Thyroid gland (tissue), 4 donors: ENCODE measurements around the gene ZFHX3. TPM values are rescaled to one million over a fixed set of nuclear protein-coding genes. Genes with fewer than 3 reads are reported as not detected.

Experiments
- DNase-seq, 2 donors: peaks; one replicate each; pipeline ENCODE4 v3.0.0-alpha.2; 2019
- H3K27ac ChIP-seq, 3 donors: fragments of 200-600 bp; sonication (generic); 1 replicate in 2 of 3; 2 replicates in 1 of 3; pipeline ENCODE4 v1.5.1; 2016 to 2019; ENCODE audit warnings: mild to moderate bottlenecking in 1 of 3, moderate library complexity in 1 of 3
- H3K27me3 ChIP-seq: fragments of 200-600 bp; sonication (generic); one replicate; pipeline ENCODE4 v1.5.1; 2019
- H3K36me3 ChIP-seq, 2 donors: fragments of 200-600 bp; sonication (generic); one replicate each; pipeline ENCODE4 v1.5.1; 2016 to 2019
- H3K4me1 ChIP-seq, 2 donors: fragments of 200-600 bp; sonication (generic); one replicate each; pipeline ENCODE4 v1.5.1; 2017 to 2019
- H3K4me3 ChIP-seq, 3 donors: fragments of 200-600 bp; sonication (generic); replicated peaks in 1 of 3; 1 replicate in 2 of 3; 2 replicates in 1 of 3; pipeline ENCODE4 v1.5.1; 2016; ENCODE audit warnings: mild to moderate bottlenecking in 1 of 3
- H3K9me3 ChIP-seq: fragments of 200-600 bp; sonication (generic); one replicate; pipeline ENCODE4 v1.5.1; 2017
- POLR2A ChIP-seq, 2 donors: fragments of 450-650 bp; IDR thresholded peaks; one replicate each; pipeline ENCODE4 v1.6.1; 2017; ENCODE audit warnings: antibody characterized with exemption in 2 of 2, mild to moderate bottlenecking in 2 of 2, moderate library complexity in 1 of 2
- WGBS, 2 donors: methylation state at CpG; one replicate each; pipeline ENCODE4 v1.1.5; 2017; 5-methylcytosine and 5-hydroxymethylcytosine counted together
- intact Hi-C: fragments of 100-400 bp; cut with DNase I; formaldehyde crosslinking; loops from one replicate; pipeline ENCODE4 v1.15.1; 2023
- total RNA-seq, 4 donors: library from RNA; depleted of rRNA; stranded (reverse); fragments of >200 nt; gene quantifications; one replicate each; pipeline ENCODE4 v1.2.3, GENCODE V29; 2016
- TF ChIP-seq, protein P1 (sequence below), 6 experiments: fragments of 200-600 bp in 3 of 6; fragments of 450-650 bp in 3 of 6; sonication (generic) in 3 of 6; IDR thresholded peaks; one replicate each; pipeline ENCODE4 v1.5.1; 2016 to 2019; ENCODE audit warnings: antibody characterized with exemption in 6 of 6, mild to moderate bottlenecking in 2 of 6, inconsistent platforms in 1 of 6, moderate library complexity in 1 of 6

ZFHX3 gene
- total RNA-seq, 4 donors from 2014 or later: 27.4 to 92.9 (median 45.5) TPM

- WGBS, 2 donors: 84 to 85% methylated on average over 9 of the region's 9 CpGs
- no peak for DNase-seq
- TF ChIP-seq, protein P1, sequence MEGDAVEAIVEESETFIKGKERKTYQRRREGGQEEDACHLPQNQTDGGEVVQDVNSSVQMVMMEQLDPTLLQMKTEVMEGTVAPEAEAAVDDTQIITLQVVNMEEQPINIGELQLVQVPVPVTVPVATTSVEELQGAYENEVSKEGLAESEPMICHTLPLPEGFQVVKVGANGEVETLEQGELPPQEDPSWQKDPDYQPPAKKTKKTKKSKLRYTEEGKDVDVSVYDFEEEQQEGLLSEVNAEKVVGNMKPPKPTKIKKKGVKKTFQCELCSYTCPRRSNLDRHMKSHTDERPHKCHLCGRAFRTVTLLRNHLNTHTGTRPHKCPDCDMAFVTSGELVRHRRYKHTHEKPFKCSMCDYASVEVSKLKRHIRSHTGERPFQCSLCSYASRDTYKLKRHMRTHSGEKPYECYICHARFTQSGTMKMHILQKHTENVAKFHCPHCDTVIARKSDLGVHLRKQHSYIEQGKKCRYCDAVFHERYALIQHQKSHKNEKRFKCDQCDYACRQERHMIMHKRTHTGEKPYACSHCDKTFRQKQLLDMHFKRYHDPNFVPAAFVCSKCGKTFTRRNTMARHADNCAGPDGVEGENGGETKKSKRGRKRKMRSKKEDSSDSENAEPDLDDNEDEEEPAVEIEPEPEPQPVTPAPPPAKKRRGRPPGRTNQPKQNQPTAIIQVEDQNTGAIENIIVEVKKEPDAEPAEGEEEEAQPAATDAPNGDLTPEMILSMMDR (IDR thresholded peaks at IDR 0.05): no peak
- no peak for TF ChIP-seq POLR2A (IDR thresholded peaks at IDR 0.05)
- H3K4me3 ChIP-seq: no peak overlapping the region
- H3K27me3 ChIP-seq: no peaks in the 10 kb centered on the region
- H3K27ac ChIP-seq: peak overlapping the region; percentile 98 to 99 (median 99)
- peaks cover 68 to 75% of the 10 kb centered on the region in 2 donors for H3K4me1 ChIP-seq
- no peaks in the 10 kb centered on the region for H3K36me3 ChIP-seq
- no peaks in the 10 kb centered on the region for H3K9me3 ChIP-seq
- intact Hi-C loops: no loop called here
Observed at GRCh38 chr16:73051961-73052360, 4.0 kb upstream of the ZFHX3 start.

DNA sequence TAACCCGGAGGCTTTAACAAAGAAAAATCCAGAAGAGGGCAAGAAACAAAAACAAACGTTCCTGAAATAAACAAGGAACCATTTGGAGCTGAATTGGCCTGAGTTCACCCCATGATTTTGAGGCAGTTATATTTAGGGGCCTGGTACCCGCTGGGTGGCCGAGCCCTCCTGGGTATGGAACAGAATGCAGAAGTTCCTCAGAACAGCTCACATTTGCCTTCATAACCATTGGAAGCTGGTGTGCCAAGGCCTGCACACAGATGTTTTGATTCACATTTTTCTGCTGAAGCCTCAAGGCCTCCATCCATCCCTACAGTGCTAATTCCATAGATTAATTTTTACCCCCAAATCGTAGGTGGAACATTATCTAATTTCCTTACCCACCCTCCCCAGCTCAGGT lies 3.3 kb upstream of the ZFHX3 start:
- no peaks in the 10 kb centered on the region for H3K36me3 ChIP-seq
- intact Hi-C loops: no loop called here
- H3K27ac ChIP-seq: peak overlapping the region; percentile 98 to 99 (median 99)
- H3K9me3 ChIP-seq: no peaks in the 10 kb centered on the region
- no peak for DNase-seq
- H3K4me1 ChIP-seq: peaks cover 70 to 78% of the 10 kb centered on the region in 2 donors
- TF ChIP-seq POLR2A (IDR thresholded peaks at IDR 0.05): no peak
- TF ChIP-seq, protein P1 (IDR thresholded peaks at IDR 0.05): no peak
- H3K27me3 ChIP-seq: no peaks in the 10 kb centered on the region
- WGBS, 2 donors: 58 to 59% methylated on average over 5 of the region's 5 CpGs
- H3K4me3 ChIP-seq: no peak overlapping the region

- 40 to 46% methylated on average over 11 of the region's 11 CpGs for WGBS, 2 donors
- intact Hi-C loops: no loop called here
- Histone ChIP-seq H3K27ac (peak overlapping the region; percentile 98 to 99 (median 99)), H3K4me3 (no peak overlapping the region), H3K9me3 (no peaks in the 10 kb centered on the region), H3K4me1 (peaks cover 71 to 80% of the 10 kb centered on the region in 2 donors), H3K36me3 (no peaks in the 10 kb centered on the region), H3K27me3 (no peaks in the 10 kb centered on the region)
- DNase-seq: peak; percentile 72 to 77
- TF ChIP-seq POLR2A (IDR thresholded peaks at IDR 0.05): peak in 1 of 2 donors; percentile 48
- TF ChIP-seq, protein P1 (IDR thresholded peaks at IDR 0.05): no peak
Observed at GRCh38 chr16:73050201-73051099, 2.5 kb upstream of the ZFHX3 start.

- peak overlapping the region; percentile 98 to 99 (median 99) for H3K27ac ChIP-seq
- no peaks in the 10 kb centered on the region for H3K36me3 ChIP-seq
- TF ChIP-seq, protein P1 (IDR thresholded peaks at IDR 0.05): no peak
- TF ChIP-seq POLR2A (IDR thresholded peaks at IDR 0.05): no peak
- H3K4me3 ChIP-seq: no peak overlapping the region
- WGBS, 2 donors: 34 to 46% methylated on average over 4 of the region's 4 CpGs
- no peaks in the 10 kb centered on the region for H3K27me3 ChIP-seq
- H3K4me1 ChIP-seq: peaks cover 69 to 80% of the 10 kb centered on the region in 2 donors
- no peaks in the 10 kb centered on the region for H3K9me3 ChIP-seq
- peak; percentile 57 to 60 for DNase-seq
- intact Hi-C loops: no loop called here
Observed at GRCh38 chr16:73049511-73049910, 1.6 kb upstream of the ZFHX3 start.

DNA sequence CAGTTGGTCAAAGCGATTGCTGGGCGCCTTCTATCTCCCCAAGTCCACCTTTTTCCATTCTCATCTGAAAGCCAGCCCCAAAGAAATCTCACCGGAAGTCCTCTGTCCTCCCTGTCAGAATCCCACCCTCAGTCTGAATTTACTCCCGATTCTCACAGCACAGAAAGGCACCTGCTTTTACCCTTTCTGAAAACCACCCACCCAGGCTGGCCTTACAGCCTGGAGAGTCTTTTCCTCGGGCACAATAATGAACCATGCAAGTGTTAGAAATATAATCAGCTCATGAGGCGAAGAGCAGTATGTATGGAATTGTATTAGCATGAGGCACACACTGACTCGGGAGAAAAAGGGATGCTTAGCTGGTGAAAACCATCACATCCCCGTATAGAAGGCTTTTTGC lies 1.2 kb upstream of the ZFHX3 start:
- 52 to 62% methylated on average over 8 of the region's 8 CpGs for WGBS, 2 donors
- TF ChIP-seq, protein P1 (IDR thresholded peaks at IDR 0.05): no peak
- TF ChIP-seq POLR2A (IDR thresholded peaks at IDR 0.05): no peak
- Histone ChIP-seq H3K27me3 (no peaks in the 10 kb centered on the region), H3K27ac (peak overlapping the region; percentile 98 to 99 (median 99)), H3K36me3 (no peaks in the 10 kb centered on the region), H3K4me1 (peaks cover 69 to 80% of the 10 kb centered on the region in 2 donors), H3K4me3 (peak overlapping the region in 1 of 3 donors; percentile 88), H3K9me3 (no peaks in the 10 kb centered on the region)
- intact Hi-C loops: no loop called here
- DNase-seq: peak in 1 of 2 donors; percentile 4
